TTC549 (cell line): ENCODE data around the gene SNRNP200.

Source experiments
- FAIRE-seq: peaks from 2 replicates; lab custom pipeline; 2012; peaks lifted over from hg19 to GRCh38; lab: Jason Lieb, UNC

The SNRNP200 gene

GRCh38 chr2:96305091-96305978 is at the start of gene SNRNP200:
Gene SNRNP200 (minus strand): TSS chr2:96305546. CDS start chr2:96305437, 109 bp downstream.
- FAIRE-seq = no peak

- FAIRE-seq = no peak
Measured at GRCh38 chr2:96354492-96354891, 49.1 kb upstream of the SNRNP200 start.

GRCh38 chr2:96353606-96354101 is 48.3 kb upstream of the SNRNP200 start:
- no peak for FAIRE-seq

- FAIRE-seq = no peak
Measured at GRCh38 chr2:96353032-96353561, 47.8 kb upstream of the SNRNP200 start.

GRCh38 chr2:96347395-96347794 is 42.0 kb upstream of the SNRNP200 start:
- FAIRE-seq = no peak

- FAIRE-seq = no peak
Measured at GRCh38 chr2:96345868-96346462, 40.6 kb upstream of the SNRNP200 start.

GRCh38 chr2:96345438-96345837 is 40.1 kb upstream of the SNRNP200 start:
- FAIRE-seq = no peak

- FAIRE-seq = no peak
Measured at GRCh38 chr2:96344011-96344410, 38.7 kb upstream of the SNRNP200 start.

GRCh38 chr2:96342085-96342484 is 36.7 kb upstream of the SNRNP200 start:
- no peak for FAIRE-seq

- FAIRE-seq = no peak
Measured at GRCh38 chr2:96341641-96342040, 36.3 kb upstream of the SNRNP200 start.

GRCh38 chr2:96340493-96341414 is 35.4 kb upstream of the SNRNP200 start:
- FAIRE-seq = no peak

GRCh38 chr2:96336873-96337272 is 31.5 kb upstream of the SNRNP200 start:
- FAIRE-seq = no peak

- FAIRE-seq = no peak
Measured at GRCh38 chr2:96336104-96336775, 30.9 kb upstream of the SNRNP200 start.

GRCh38 chr2:96333708-96334107 is 28.4 kb upstream of the SNRNP200 start:
- no peak for FAIRE-seq

GRCh38 chr2:96330407-96330806 is 25.1 kb upstream of the SNRNP200 start:
- FAIRE-seq = no peak

- no peak for FAIRE-seq
Measured at GRCh38 chr2:96329874-96330273, 24.5 kb upstream of the SNRNP200 start.

GRCh38 chr2:96329456-96329855 is 24.1 kb upstream of the SNRNP200 start:
- no peak for FAIRE-seq

GRCh38 chr2:96326990-96327820 is 21.9 kb upstream of the SNRNP200 start:
- no peak for FAIRE-seq

- FAIRE-seq = no peak
Measured at GRCh38 chr2:96326564-96326963, 21.2 kb upstream of the SNRNP200 start.

- no peak for FAIRE-seq
Measured at GRCh38 chr2:96325884-96326255, 20.5 kb upstream of the SNRNP200 start.
